Sigmoid colon (tissue), 3 donors: ENCODE measurements around the gene THRA.

Experiments used
- CTCF ChIP-seq, 4 experiments: fragments of 450-650 bp in 3 of 4; fragments of 200-600 bp in 1 of 4; IDR thresholded peaks; one replicate each; pipeline ENCODE4 v1.5.1; 2016 to 2019; ENCODE audit warnings: antibody characterized with exemption in 4 of 4, mild to moderate bottlenecking in 3 of 4, moderate library complexity in 2 of 4
- POLR2A ChIP-seq, 2 donors: fragments of 450-650 bp; IDR thresholded peaks; one replicate each; pipeline ENCODE4 v1.6.1; 2016; ENCODE audit warnings: antibody characterized with exemption in 2 of 2, mild to moderate bottlenecking in 2 of 2, moderate library complexity in 2 of 2

DNA sequence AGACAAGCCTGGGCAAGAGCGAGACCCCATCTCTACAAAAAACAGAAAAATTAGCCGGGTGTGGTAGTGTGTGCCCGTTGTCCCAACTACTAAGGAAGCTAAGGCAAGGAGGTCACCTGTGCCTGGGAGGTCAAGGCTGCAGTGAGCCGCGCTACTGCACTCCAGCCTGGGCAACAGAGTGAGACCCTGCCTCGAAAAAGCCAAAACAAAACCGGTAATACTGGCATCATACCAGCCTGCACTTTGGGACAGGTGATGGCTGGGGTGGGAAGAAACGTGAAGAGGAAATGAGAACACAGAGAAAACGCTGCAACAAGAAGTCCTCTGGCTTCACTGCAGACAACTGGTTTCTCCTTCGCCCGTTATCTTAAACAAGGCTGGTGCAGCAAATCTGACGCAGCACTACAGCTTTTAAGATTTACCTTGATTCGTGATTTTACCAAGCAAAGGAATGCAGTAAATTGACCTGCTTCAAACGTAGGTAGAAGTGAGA lies 76.8 kb downstream of the THRA start:
- peak in 1 of 4 experiments; percentile 7 for TF ChIP-seq CTCF (IDR thresholded peaks at IDR 0.05)
- no peak for TF ChIP-seq POLR2A (IDR thresholded peaks at IDR 0.05)
